ENCODE results near the gene PPP1R14C.

PPP1R14C gene

GRCh38 chr6:150272264-150272975 lies 129.6 kb downstream of the PPP1R14C start:
- no peak for DNase-seq (ENCODE audit: low spot score)

GRCh38 chr6:150272976-150273315 lies 130.1 kb downstream of the PPP1R14C start:
- no peak for DNase-seq (ENCODE audit: low spot score)

GRCh38 chr6:150273457-150274309 lies 130.8 kb downstream of the PPP1R14C start:
- no peak for DNase-seq (ENCODE audit: low spot score)

- no peak for DNase-seq (ENCODE audit: low spot score)
Observed at GRCh38 chr6:150275489-150275888, 132.6 kb downstream of the PPP1R14C start.

GRCh38 chr6:150276168-150276936 lies 133.5 kb downstream of the PPP1R14C start:
- DNase-seq (ENCODE audit: low spot score): no peak

GRCh38 chr6:150276937-150277742 lies 134.3 kb downstream of the PPP1R14C start:
- no peak for DNase-seq (ENCODE audit: low spot score)

GRCh38 chr6:150279533-150279932 lies 136.7 kb downstream of the PPP1R14C start:
- no peak for DNase-seq (ENCODE audit: low spot score)

GRCh38 chr6:150280703-150281102 lies 137.9 kb downstream of the PPP1R14C start:
- no peak for DNase-seq (ENCODE audit: low spot score)

GRCh38 chr6:150281767-150282166 lies 138.9 kb downstream of the PPP1R14C start:
- no peak for DNase-seq (ENCODE audit: low spot score)

- no peak for DNase-seq (ENCODE audit: low spot score)
Observed at GRCh38 chr6:150282806-150283205, 140.0 kb downstream of the PPP1R14C start.

- DNase-seq (ENCODE audit: low spot score): no peak
Observed at GRCh38 chr6:150286460-150286859, 143.6 kb downstream of the PPP1R14C start.

GRCh38 chr6:150286912-150287311 lies 144.1 kb downstream of the PPP1R14C start:
- no peak for DNase-seq (ENCODE audit: low spot score)

GRCh38 chr6:150288456-150288855 lies 145.6 kb downstream of the PPP1R14C start:
- DNase-seq (ENCODE audit: low spot score): no peak

- no peak for DNase-seq (ENCODE audit: low spot score)
Observed at GRCh38 chr6:150289454-150290071, 146.7 kb downstream of the PPP1R14C start.

GRCh38 chr6:150290429-150290828 lies 147.6 kb downstream of the PPP1R14C start:
- no peak for DNase-seq (ENCODE audit: low spot score)

GRCh38 chr6:150291968-150292710 lies 149.3 kb downstream of the PPP1R14C start:
- no peak for DNase-seq (ENCODE audit: low spot score)

GRCh38 chr6:150293019-150293418 lies 150.2 kb downstream of the PPP1R14C start:
- no peak for DNase-seq (ENCODE audit: low spot score)

GRCh38 chr6:150293423-150294173 lies 150.8 kb downstream of the PPP1R14C start:
- no peak for DNase-seq (ENCODE audit: low spot score)

- no peak for DNase-seq (ENCODE audit: low spot score)
Observed at GRCh38 chr6:150296890-150297289, 154.0 kb downstream of the PPP1R14C start.

All from hepatic stellate cell (primary cell).